Adrenal gland (tissue), 5 donors: Measurements from ENCODE around the gene CFAP74.

Experiments used
- POLR2A ChIP-seq, 2 donors: fragments of 450-650 bp; IDR thresholded peaks; one replicate each; pipeline ENCODE4 v1.6.1; 2017; ENCODE audit warnings: antibody characterized with exemption in 2 of 2, mild to moderate bottlenecking in 2 of 2, moderate library complexity in 1 of 2
- TF ChIP-seq, protein P1 (sequence below), 6 experiments: fragments of 450-650 bp in 4 of 6; fragments of 200-600 bp in 2 of 6; sonication (generic) in 1 of 6; IDR thresholded peaks; 1 replicate in 5 of 6; 2 replicates in 1 of 6; pipeline versions ENCODE4 v1.5.1 to v1.8.0; 2016 to 2021; ENCODE audit warnings: antibody characterized with exemption in 6 of 6, mild to moderate bottlenecking in 2 of 6, moderate library complexity in 1 of 6
- donor health status: DM: no; HTN: no; CAD: no.

DNA sequence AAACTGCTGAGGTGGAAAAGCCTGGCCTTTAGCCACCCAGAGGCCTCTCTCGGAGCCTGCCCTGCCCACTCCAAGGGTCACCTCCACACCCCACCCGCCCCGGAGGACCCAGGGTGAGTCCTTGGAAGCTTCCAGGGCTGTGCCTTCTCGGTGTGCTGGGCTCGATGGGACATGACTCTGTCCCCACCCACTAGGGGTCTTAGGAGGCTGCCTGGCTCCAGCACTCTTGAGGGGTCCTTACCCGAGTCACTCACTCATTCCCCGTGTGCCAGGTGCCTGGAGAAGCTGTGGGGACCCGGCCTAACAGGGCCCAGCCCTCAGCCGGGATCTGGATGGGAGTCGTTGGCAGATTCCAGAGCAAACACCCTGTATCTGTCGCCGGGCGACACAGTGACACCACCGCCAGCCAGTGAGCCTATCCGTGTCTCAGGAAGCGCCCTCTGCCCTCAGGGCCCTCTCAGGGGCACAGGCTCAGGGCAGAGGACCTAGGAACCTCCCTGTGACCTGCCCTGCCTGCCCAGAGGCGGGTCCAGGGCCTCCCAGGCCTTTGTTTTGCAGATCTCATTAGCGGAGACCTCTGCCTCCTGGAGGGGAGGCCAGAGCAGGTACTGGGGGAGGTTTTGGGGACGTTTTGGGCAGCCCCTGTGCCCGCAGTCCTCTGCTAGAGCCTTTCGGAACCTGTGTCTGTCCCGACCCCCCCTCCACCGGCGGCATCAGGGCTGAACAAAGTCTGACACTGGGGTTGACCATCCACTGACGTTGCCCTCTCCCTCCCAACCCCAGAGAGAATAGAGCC is 43.6 kb upstream of the CFAP74 start:
- TF ChIP-seq, protein P1, sequence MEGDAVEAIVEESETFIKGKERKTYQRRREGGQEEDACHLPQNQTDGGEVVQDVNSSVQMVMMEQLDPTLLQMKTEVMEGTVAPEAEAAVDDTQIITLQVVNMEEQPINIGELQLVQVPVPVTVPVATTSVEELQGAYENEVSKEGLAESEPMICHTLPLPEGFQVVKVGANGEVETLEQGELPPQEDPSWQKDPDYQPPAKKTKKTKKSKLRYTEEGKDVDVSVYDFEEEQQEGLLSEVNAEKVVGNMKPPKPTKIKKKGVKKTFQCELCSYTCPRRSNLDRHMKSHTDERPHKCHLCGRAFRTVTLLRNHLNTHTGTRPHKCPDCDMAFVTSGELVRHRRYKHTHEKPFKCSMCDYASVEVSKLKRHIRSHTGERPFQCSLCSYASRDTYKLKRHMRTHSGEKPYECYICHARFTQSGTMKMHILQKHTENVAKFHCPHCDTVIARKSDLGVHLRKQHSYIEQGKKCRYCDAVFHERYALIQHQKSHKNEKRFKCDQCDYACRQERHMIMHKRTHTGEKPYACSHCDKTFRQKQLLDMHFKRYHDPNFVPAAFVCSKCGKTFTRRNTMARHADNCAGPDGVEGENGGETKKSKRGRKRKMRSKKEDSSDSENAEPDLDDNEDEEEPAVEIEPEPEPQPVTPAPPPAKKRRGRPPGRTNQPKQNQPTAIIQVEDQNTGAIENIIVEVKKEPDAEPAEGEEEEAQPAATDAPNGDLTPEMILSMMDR (IDR thresholded peaks at IDR 0.05): no peak
- no peak for TF ChIP-seq POLR2A (IDR thresholded peaks at IDR 0.05)
